PC-9 (cell line): ENCODE measurements around the gene IRAK2. TPM values are rescaled to one million over a fixed set of nuclear protein-coding genes. Genes with fewer than 3 reads are reported as not detected.

Experiments used
- BruUV-seq: library from RNA; stranded (reverse); fragments of 400-500 nt; replicated peaks from 2 replicates; lab custom pipeline; 2021; lab: Mats Ljungman, UMichigan
- CTCF ChIA-PET: fragments of 300-600 bp; sonication (Branson Sonifier 250); formaldehyde crosslinking; loops from one replicate; lab custom pipeline; 2022; ENCODE audit warnings: antibody characterized with exemption; lab: Charles Lee
- POLR2A ChIA-PET: fragments of 300-600 bp; sonication (Branson Sonifier 250); formaldehyde crosslinking; loops from one replicate; lab custom pipeline; 2022; ENCODE audit warnings: antibody characterized with exemption; ENCODE audit not compliant: unreplicated experiment; lab: Charles Lee
- DNase-seq, 2 experiments: peaks; one replicate each; pipeline versions ENCODE4 v3.0.0 to v3.0.0-alpha.2; 2015 to 2022; ENCODE audit warnings: mixed read lengths in 1 of 2
- H2AFZ ChIP-seq: fragments of 200-600 bp; sonication (generic); 2 replicates; pipeline ENCODE4 v1.8.1; 2017; ENCODE audit warnings: antibody characterized with exemption
- H3F3A ChIP-seq: fragments of 200-600 bp; sonication (generic); 2 replicates; pipeline ENCODE4 v1.8.1; 2017; ENCODE audit warnings: antibody characterized with exemption, mild to moderate bottlenecking, low read depth; ENCODE audit not compliant: insufficient read depth
- H3K27ac ChIP-seq: fragments of 200-600 bp; sonication (generic); 2 replicates; pipeline ENCODE4 v1.6.1; 2016; ENCODE audit warnings: mixed run types
- H3K27me3 ChIP-seq: fragments of 200-600 bp; sonication (generic); 2 replicates; pipeline ENCODE4 v1.6.1; 2016; ENCODE audit warnings: low read depth, mixed run types; ENCODE audit not compliant: insufficient read depth
- H3K36me3 ChIP-seq: fragments of 200-600 bp; sonication (generic); 2 replicates; pipeline ENCODE4 v1.6.1; 2016; ENCODE audit warnings: low read depth, mixed run types
- H3K4me1 ChIP-seq: fragments of 200-600 bp; sonication (generic); replicated peaks from 2 replicates; pipeline ENCODE4 v1.6.1; 2016; ENCODE audit warnings: mixed run types; ENCODE audit not compliant: insufficient read depth
- H3K4me2 ChIP-seq: fragments of 200-600 bp; sonication (generic); 2 replicates; pipeline ENCODE4 v1.6.1; 2017; ENCODE audit warnings: mixed run types
- H3K4me3 ChIP-seq: fragments of 200-600 bp; sonication (generic); 2 replicates; pipeline ENCODE4 v1.6.1; 2016; ENCODE audit warnings: mixed run types
- H3K79me2 ChIP-seq: fragments of 200-600 bp; sonication (generic); 2 replicates; pipeline ENCODE4 v1.6.1; 2017; ENCODE audit warnings: low read depth, mixed run types
- H3K9me2 ChIP-seq: fragments of 200-600 bp; sonication (generic); 2 replicates; pipeline ENCODE4 v1.8.1; 2017; ENCODE audit warnings: mild to moderate bottlenecking; ENCODE audit not compliant: insufficient read depth
- H3K9me3 ChIP-seq: fragments of 200-600 bp; sonication (generic); 2 replicates; pipeline ENCODE4 v1.8.1; 2016; ENCODE audit warnings: low read depth; ENCODE audit not compliant: insufficient read depth
- H4K20me1 ChIP-seq: fragments of 200-600 bp; sonication (generic); 2 replicates; pipeline ENCODE4 v1.8.1; 2017; ENCODE audit not compliant: insufficient read depth
- EZH2 ChIP-seq: fragments of 200-600 bp; sonication (generic); IDR thresholded peaks from 2 replicates; pipeline ENCODE4 v1.8.0; 2017; ENCODE audit warnings: antibody characterized with exemption, low read depth
- intact Hi-C: fragments of 100-400 bp; cut with micrococcal nuclease; formaldehyde crosslinking; loops from one replicate; pipeline ENCODE4 v1.10.0; 2022; ENCODE audit not compliant: unreplicated experiment
- total RNA-seq: library from RNA; stranded (reverse); gene quantifications from 2 replicates; pipeline ENCODE4 v1.2.3, GENCODE V29; 2021
- TF ChIP-seq, protein P1 (sequence below): fragments of 200-600 bp; sonication (generic); conservative IDR thresholded peaks from 2 replicates; pipeline ENCODE4 v1.6.1; 2017; ENCODE audit warnings: mixed run types, antibody characterized with exemption, mild to moderate bottlenecking, moderate library complexity

The IRAK2 gene
- total RNA-seq, 1 experiment from 2014 or later, result 2.7 TPM

DNA sequence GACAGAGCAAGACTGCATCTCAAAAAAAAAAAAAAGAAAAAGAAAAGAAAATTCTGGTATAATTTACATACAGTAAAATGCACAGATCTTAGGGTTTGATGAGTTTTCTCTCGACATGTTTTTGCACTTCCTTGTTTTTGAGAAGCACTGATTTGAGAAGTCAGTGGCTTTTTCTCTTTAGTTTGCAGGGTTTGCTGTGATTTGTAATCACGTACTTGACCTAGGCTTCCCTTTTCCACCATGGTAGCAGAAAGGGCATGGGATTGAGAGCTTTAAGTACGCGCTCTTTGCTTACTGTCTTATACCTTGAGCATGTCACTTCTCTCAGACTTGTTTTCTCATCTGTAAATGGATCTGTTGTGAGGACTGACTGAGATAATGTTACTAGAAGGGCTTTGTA, 19.0 kb upstream of the IRAK2 start:
- Histone ChIP-seq H3F3A (peaks cover 32% of the 10 kb centered on the region), H3K36me3 (peaks cover 31% of the 10 kb centered on the region), H3K4me3 (no peak overlapping the region), H4K20me1 (peaks cover 67% of the 10 kb centered on the region), H3K4me2 (peak overlapping the region; percentile 34; the same call in 1 of the 2 replicates), H3K79me2 (peaks cover 75% of the 10 kb centered on the region), H3K4me1 (peaks cover 27% of the 10 kb centered on the region), H3K27ac (no peak overlapping the region), H2AFZ (no peak overlapping the region), H3K9me3 (no peaks in the 10 kb centered on the region), H3K27me3 (no peaks in the 10 kb centered on the region), H3K9me2 (no peaks in the 10 kb centered on the region)
- no TSS peak for BruUV-seq
- DNase-seq, result no peak
- intact Hi-C loops, result no loop called here
- CTCF ChIA-PET, result no interaction called here
- no peak for TF ChIP-seq EZH2
- TF ChIP-seq, protein P1, sequence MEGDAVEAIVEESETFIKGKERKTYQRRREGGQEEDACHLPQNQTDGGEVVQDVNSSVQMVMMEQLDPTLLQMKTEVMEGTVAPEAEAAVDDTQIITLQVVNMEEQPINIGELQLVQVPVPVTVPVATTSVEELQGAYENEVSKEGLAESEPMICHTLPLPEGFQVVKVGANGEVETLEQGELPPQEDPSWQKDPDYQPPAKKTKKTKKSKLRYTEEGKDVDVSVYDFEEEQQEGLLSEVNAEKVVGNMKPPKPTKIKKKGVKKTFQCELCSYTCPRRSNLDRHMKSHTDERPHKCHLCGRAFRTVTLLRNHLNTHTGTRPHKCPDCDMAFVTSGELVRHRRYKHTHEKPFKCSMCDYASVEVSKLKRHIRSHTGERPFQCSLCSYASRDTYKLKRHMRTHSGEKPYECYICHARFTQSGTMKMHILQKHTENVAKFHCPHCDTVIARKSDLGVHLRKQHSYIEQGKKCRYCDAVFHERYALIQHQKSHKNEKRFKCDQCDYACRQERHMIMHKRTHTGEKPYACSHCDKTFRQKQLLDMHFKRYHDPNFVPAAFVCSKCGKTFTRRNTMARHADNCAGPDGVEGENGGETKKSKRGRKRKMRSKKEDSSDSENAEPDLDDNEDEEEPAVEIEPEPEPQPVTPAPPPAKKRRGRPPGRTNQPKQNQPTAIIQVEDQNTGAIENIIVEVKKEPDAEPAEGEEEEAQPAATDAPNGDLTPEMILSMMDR, result no peak
- POLR2A ChIA-PET, result no interaction called here

DNA sequence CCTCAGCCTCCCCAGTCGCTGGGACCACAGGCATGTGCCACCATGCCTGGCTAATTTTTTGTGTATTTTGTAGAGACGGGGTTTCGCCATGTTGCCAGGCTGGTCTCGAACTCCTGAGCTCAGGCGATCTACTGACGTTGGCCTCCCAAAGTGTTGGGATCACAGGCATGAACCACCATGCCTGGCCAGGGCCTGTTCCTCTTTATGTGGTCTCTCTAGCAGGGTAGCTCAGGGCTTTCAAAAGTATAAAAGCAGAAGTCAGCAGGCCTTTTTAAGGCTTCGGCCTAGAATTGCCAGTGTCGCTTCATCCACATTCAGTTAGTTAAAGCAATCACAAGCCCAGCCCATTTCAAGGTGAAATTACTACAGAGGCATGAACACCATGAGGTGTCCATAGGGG, 15.5 kb upstream of the IRAK2 start:
- no peak for DNase-seq
- H3K27me3 ChIP-seq, result no peaks in the 10 kb centered on the region
- peaks cover 14% of the 10 kb centered on the region for H3K4me1 ChIP-seq
- H3K9me2 ChIP-seq, result no peaks in the 10 kb centered on the region
- intact Hi-C loops, result no loop called here
- peaks cover 48% of the 10 kb centered on the region for H3K79me2 ChIP-seq
- CTCF ChIA-PET, result no interaction called here
- H2AFZ ChIP-seq, result no peak overlapping the region
- H3K4me2 ChIP-seq, result no peak overlapping the region
- H3K4me3 ChIP-seq, result no peak overlapping the region
- H3K36me3 ChIP-seq, result peaks cover 46% of the 10 kb centered on the region
- peaks cover 48% of the 10 kb centered on the region for H3F3A ChIP-seq
- POLR2A ChIA-PET, result no interaction called here
- H3K27ac ChIP-seq, result no peak overlapping the region
- peaks cover 58% of the 10 kb centered on the region for H4K20me1 ChIP-seq
- BruUV-seq, result no TSS peak
- TF ChIP-seq EZH2, result no peak
- TF ChIP-seq, protein P1, result no peak
- no peaks in the 10 kb centered on the region for H3K9me3 ChIP-seq

DNA sequence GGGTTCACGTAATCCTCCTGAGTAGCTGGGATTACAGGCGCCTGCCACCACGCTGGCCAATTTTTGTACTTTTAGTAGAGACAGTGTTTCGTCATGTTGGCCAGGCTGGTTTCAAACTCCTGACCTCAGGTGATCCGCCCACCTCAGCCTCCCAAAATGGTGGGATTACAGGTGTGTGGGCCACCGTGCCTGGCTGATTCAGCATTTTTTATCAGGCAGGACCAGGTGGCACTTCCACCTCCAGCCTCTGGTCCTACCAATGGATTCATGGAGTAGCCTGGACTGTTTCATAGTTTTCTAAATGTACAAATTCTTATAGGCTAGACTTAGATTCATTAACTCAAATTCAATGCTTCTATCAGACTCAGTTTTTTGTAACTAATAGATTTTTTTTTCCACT, 13.7 kb upstream of the IRAK2 start:
- ChIA-PET CTCF (interaction anchor here (0.6 kb wide), 1 partner anchor 10 kb away, joined by 4 read pairs; the partner anchor contains the start of gene VHL), POLR2A (no interaction called here)
- TF ChIP-seq, protein P1, result no peak
- TF ChIP-seq EZH2, result no peak
- H3K9me3 ChIP-seq, result no peaks in the 10 kb centered on the region
- H3K4me2 ChIP-seq, result no peak overlapping the region
- no peak overlapping the region for H2AFZ ChIP-seq
- intact Hi-C loops, result no loop called here
- H3K27me3 ChIP-seq, result no peaks in the 10 kb centered on the region
- peaks cover 55% of the 10 kb centered on the region for H3F3A ChIP-seq
- peaks cover 31% of the 10 kb centered on the region for H3K79me2 ChIP-seq
- no peak overlapping the region for H3K27ac ChIP-seq
- H3K4me3 ChIP-seq, result no peak overlapping the region
- H3K9me2 ChIP-seq, result no peaks in the 10 kb centered on the region
- H4K20me1 ChIP-seq, result peaks cover 48% of the 10 kb centered on the region
- BruUV-seq, result no TSS peak
- peaks cover 43% of the 10 kb centered on the region for H3K36me3 ChIP-seq
- no peaks in the 10 kb centered on the region for H3K4me1 ChIP-seq
- no peak for DNase-seq
